Measurements from ENCODE around the gene IRX5.

The IRX5 gene

DNA sequence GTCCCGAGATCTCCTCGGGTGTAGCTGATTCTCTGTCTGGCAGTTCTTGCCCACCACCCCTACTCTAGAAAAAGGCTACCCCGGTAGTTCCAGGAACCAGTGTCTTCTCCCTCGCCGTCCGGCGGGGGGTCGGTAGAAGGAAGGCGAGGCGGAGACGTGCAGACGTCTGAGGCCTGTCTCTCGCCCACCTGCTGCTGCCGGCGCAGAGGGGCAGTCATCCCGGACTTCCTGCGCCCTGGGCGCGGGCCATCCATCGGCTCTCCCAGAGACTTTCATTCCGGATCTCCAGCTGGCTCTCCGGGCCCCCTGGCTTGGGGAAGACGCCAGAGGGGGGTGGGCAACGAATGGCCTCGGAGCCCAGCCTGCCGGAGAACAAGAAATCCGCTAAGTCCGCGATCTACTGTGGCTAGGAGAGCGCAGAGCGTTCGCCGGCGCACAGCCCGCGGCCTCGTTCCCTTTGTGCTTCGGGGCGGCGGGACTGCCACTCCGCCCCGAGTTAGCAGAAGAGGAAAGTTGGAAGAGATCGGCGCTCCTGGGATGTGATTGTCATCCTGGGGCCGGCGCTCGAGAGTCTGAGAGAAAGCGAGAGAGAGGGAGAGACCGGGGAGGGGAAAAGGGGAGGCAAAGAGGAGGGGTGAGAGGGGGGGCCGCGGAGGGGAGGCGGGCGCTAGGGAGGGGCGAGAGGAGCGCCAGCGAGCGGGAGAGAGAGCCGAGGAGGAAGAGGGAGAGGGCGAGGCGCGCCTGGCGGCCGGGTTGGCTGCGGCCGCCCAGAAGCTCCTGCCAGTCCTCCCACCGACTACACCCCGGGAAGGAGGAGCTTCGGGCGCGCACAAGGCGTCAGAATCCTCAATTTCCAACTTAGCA is at the start of gene IRX5:
Gene IRX5, plus strand, starts transcription at position 861 of the 864 bp plus-strand sequence. CDS start 334 bp downstream, outside the sequence.
- peaks cover 32% of the 10 kb centered on the region for H3K4me1 ChIP-seq (ENCODE audit: control insufficient read depth, insufficient read depth, low read length)
- peak within 1 kb of the TSS; percentile 94 for H3K9ac ChIP-seq (ENCODE audit: low read length)
- peak within 1 kb of the TSS; percentile 57 for H3K4me3 ChIP-seq (ENCODE audit: low read length)
- H3K9me3 ChIP-seq (ENCODE audit: control insufficient read depth, low read length): no peaks in the 10 kb centered on the region
- no peaks in the 10 kb centered on the region for H3K36me3 ChIP-seq (ENCODE audit: control insufficient read depth, insufficient read depth, low read length)
- peaks cover 70% of the 10 kb centered on the region for H3K27me3 ChIP-seq (ENCODE audit: control insufficient read depth, insufficient read depth, low read length)

GRCh38 chr16:54882556-54882955 is 48.1 kb upstream of the IRX5 start:
- no peaks in the 10 kb centered on the region for H3K36me3 ChIP-seq (ENCODE audit: control insufficient read depth, insufficient read depth, low read length)
- no peaks in the 10 kb centered on the region for H3K27me3 ChIP-seq (ENCODE audit: control insufficient read depth, insufficient read depth, low read length)
- H3K9me3 ChIP-seq (ENCODE audit: control insufficient read depth, low read length): no peaks in the 10 kb centered on the region
- no peaks in the 10 kb centered on the region for H3K4me1 ChIP-seq (ENCODE audit: control insufficient read depth, insufficient read depth, low read length)
- no peak overlapping the region for H3K4me3 ChIP-seq (ENCODE audit: low read length)
- H3K9ac ChIP-seq (ENCODE audit: low read length): no peak overlapping the region

GRCh38 chr16:54883358-54883757 is 47.3 kb upstream of the IRX5 start:
- H3K9me3 ChIP-seq (ENCODE audit: control insufficient read depth, low read length): no peaks in the 10 kb centered on the region
- H3K4me1 ChIP-seq (ENCODE audit: control insufficient read depth, insufficient read depth, low read length): no peaks in the 10 kb centered on the region
- H3K27me3 ChIP-seq (ENCODE audit: control insufficient read depth, insufficient read depth, low read length): no peaks in the 10 kb centered on the region
- no peak overlapping the region for H3K4me3 ChIP-seq (ENCODE audit: low read length)
- H3K9ac ChIP-seq (ENCODE audit: low read length): no peak overlapping the region
- no peaks in the 10 kb centered on the region for H3K36me3 ChIP-seq (ENCODE audit: control insufficient read depth, insufficient read depth, low read length)

- Histone ChIP-seq H3K9ac (ENCODE audit: low read length) (no peak overlapping the region), H3K36me3 (ENCODE audit: control insufficient read depth, insufficient read depth, low read length) (no peaks in the 10 kb centered on the region), H3K27me3 (ENCODE audit: control insufficient read depth, insufficient read depth, low read length) (no peaks in the 10 kb centered on the region), H3K9me3 (ENCODE audit: control insufficient read depth, low read length) (no peaks in the 10 kb centered on the region), H3K4me3 (ENCODE audit: low read length) (no peak overlapping the region), H3K4me1 (ENCODE audit: control insufficient read depth, insufficient read depth, low read length) (no peaks in the 10 kb centered on the region)
These were observed 44.6 kb upstream of the IRX5 start for GRCh38 chr16:54886078-54886477.

GRCh38 chr16:54890381-54890780 is 40.3 kb upstream of the IRX5 start:
- Histone ChIP-seq H3K9ac (ENCODE audit: low read length) (no peak overlapping the region), H3K27me3 (ENCODE audit: control insufficient read depth, insufficient read depth, low read length) (no peaks in the 10 kb centered on the region), H3K9me3 (ENCODE audit: control insufficient read depth, low read length) (no peaks in the 10 kb centered on the region), H3K36me3 (ENCODE audit: control insufficient read depth, insufficient read depth, low read length) (no peaks in the 10 kb centered on the region), H3K4me3 (ENCODE audit: low read length) (no peak overlapping the region), H3K4me1 (ENCODE audit: control insufficient read depth, insufficient read depth, low read length) (no peaks in the 10 kb centered on the region)

GRCh38 chr16:54891346-54891745 is 39.3 kb upstream of the IRX5 start:
- H3K9ac ChIP-seq (ENCODE audit: low read length): no peak overlapping the region
- H3K4me3 ChIP-seq (ENCODE audit: low read length): no peak overlapping the region
- no peaks in the 10 kb centered on the region for H3K36me3 ChIP-seq (ENCODE audit: control insufficient read depth, insufficient read depth, low read length)
- no peaks in the 10 kb centered on the region for H3K27me3 ChIP-seq (ENCODE audit: control insufficient read depth, insufficient read depth, low read length)
- H3K4me1 ChIP-seq (ENCODE audit: control insufficient read depth, insufficient read depth, low read length): no peaks in the 10 kb centered on the region
- no peaks in the 10 kb centered on the region for H3K9me3 ChIP-seq (ENCODE audit: control insufficient read depth, low read length)

- no peaks in the 10 kb centered on the region for H3K36me3 ChIP-seq (ENCODE audit: control insufficient read depth, insufficient read depth, low read length)
- no peaks in the 10 kb centered on the region for H3K27me3 ChIP-seq (ENCODE audit: control insufficient read depth, insufficient read depth, low read length)
- no peaks in the 10 kb centered on the region for H3K4me1 ChIP-seq (ENCODE audit: control insufficient read depth, insufficient read depth, low read length)
- H3K9ac ChIP-seq (ENCODE audit: low read length): no peak overlapping the region
- H3K9me3 ChIP-seq (ENCODE audit: control insufficient read depth, low read length): no peaks in the 10 kb centered on the region
- no peak overlapping the region for H3K4me3 ChIP-seq (ENCODE audit: low read length)
These were observed 37.7 kb upstream of the IRX5 start for GRCh38 chr16:54892981-54893380.

DNA sequence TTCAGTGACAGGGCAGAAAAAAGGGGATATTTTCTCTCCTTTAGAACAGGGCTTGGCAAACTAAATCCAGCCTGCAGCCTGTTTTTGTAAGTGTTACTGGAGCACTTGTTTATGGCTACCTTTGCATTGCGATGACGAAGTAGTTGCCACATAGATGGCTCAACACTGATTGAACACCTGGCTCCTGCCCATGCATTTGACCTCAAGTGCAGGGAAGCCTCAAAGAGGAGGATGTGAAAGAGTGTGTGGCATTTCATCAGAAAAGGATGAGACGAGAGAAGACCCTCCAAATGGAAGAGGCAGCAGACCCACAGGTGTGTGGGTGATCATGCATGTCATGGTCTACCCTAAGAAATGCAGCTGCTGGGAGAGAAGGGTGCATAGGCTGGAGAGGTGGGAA is 32.7 kb upstream of the IRX5 start:
- Histone ChIP-seq H3K9me3 (ENCODE audit: control insufficient read depth, low read length) (no peaks in the 10 kb centered on the region), H3K4me3 (ENCODE audit: low read length) (no peak overlapping the region), H3K36me3 (ENCODE audit: control insufficient read depth, insufficient read depth, low read length) (no peaks in the 10 kb centered on the region)

GRCh38 chr16:54901606-54902005 is 29.1 kb upstream of the IRX5 start:
- Histone ChIP-seq H3K4me3 (ENCODE audit: low read length) (no peak overlapping the region), H3K36me3 (ENCODE audit: control insufficient read depth, insufficient read depth, low read length) (no peaks in the 10 kb centered on the region), H3K4me1 (ENCODE audit: control insufficient read depth, insufficient read depth, low read length) (no peaks in the 10 kb centered on the region), H3K9ac (ENCODE audit: low read length) (no peak overlapping the region), H3K27me3 (ENCODE audit: control insufficient read depth, insufficient read depth, low read length) (no peaks in the 10 kb centered on the region), H3K9me3 (ENCODE audit: control insufficient read depth, low read length) (no peaks in the 10 kb centered on the region)

More for the DNA sequence above, 32.7 kb upstream of the IRX5 start:
- Histone ChIP-seq H3K27me3 (ENCODE audit: control insufficient read depth, insufficient read depth, low read length) (no peaks in the 10 kb centered on the region), H3K4me1 (ENCODE audit: control insufficient read depth, insufficient read depth, low read length) (no peaks in the 10 kb centered on the region), H3K9ac (ENCODE audit: low read length) (no peak overlapping the region)

GRCh38 chr16:54903047-54903446 is 27.6 kb upstream of the IRX5 start:
- Histone ChIP-seq H3K36me3 (ENCODE audit: control insufficient read depth, insufficient read depth, low read length) (no peaks in the 10 kb centered on the region), H3K9ac (ENCODE audit: low read length) (no peak overlapping the region), H3K4me3 (ENCODE audit: low read length) (no peak overlapping the region), H3K27me3 (ENCODE audit: control insufficient read depth, insufficient read depth, low read length) (no peaks in the 10 kb centered on the region), H3K9me3 (ENCODE audit: control insufficient read depth, low read length) (no peaks in the 10 kb centered on the region), H3K4me1 (ENCODE audit: control insufficient read depth, insufficient read depth, low read length) (no peaks in the 10 kb centered on the region)

- Histone ChIP-seq H3K36me3 (ENCODE audit: control insufficient read depth, insufficient read depth, low read length) (no peaks in the 10 kb centered on the region), H3K9me3 (ENCODE audit: control insufficient read depth, low read length) (no peaks in the 10 kb centered on the region), H3K27me3 (ENCODE audit: control insufficient read depth, insufficient read depth, low read length) (peaks cover 4% of the 10 kb centered on the region), H3K4me1 (ENCODE audit: control insufficient read depth, insufficient read depth, low read length) (no peaks in the 10 kb centered on the region), H3K4me3 (ENCODE audit: low read length) (no peak overlapping the region), H3K9ac (ENCODE audit: low read length) (no peak overlapping the region)
These were observed 19.6 kb upstream of the IRX5 start for GRCh38 chr16:54911079-54911478.

GRCh38 chr16:54912720-54913119 is 17.9 kb upstream of the IRX5 start:
- no peaks in the 10 kb centered on the region for H3K9me3 ChIP-seq (ENCODE audit: control insufficient read depth, low read length)
- no peak overlapping the region for H3K4me3 ChIP-seq (ENCODE audit: low read length)

More at GRCh38 chr16:54912720-54913119, 17.9 kb upstream of the IRX5 start:
- H3K4me1 ChIP-seq (ENCODE audit: control insufficient read depth, insufficient read depth, low read length): no peaks in the 10 kb centered on the region
- H3K27me3 ChIP-seq (ENCODE audit: control insufficient read depth, insufficient read depth, low read length): peaks cover 4% of the 10 kb centered on the region
- no peaks in the 10 kb centered on the region for H3K36me3 ChIP-seq (ENCODE audit: control insufficient read depth, insufficient read depth, low read length)
- no peak overlapping the region for H3K9ac ChIP-seq (ENCODE audit: low read length)

All from mucosa of stomach (tissue), 1 donor.